ENCODE measurements around the gene CACNA1C.

The CACNA1C gene

DNA sequence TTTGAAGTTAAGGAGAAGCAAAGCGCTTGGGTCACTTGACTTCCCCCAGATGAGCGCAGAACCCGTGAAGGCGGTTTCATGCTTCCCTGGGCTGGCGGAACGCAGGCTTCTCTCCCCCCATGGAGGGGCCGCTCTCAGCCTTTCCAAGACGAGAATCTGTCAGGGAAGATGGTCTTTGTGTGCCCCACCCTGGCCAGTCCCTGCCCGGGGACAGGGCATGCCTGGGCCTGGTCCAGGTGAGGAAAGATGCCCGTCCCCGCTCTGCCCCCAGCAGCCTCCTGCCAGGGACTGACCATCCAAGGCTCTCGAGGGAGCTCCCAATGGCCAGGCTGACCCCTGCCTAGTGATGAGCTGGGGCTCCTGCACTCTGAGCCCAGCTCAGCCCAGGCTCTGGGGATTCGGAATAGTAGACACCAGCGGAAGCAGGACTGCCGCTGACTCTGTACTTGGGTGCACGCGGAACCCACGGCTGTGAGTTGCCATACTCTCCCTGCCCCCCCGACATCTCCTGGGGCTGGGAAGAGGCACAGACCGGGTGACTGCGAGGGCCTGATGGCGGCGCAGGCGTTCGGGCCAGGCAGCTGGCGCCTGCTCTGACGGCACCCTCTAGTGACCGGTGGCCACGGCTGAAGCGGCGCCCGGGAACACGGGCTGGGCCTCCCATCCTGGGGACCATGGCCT lies 599.8 kb downstream of the CACNA1C start:
- DNase-seq (ENCODE audit: low spot score in 2 of 2) (no peak), ATAC-seq (replicated peaks; ENCODE audit: extremely low read depth, poor library complexity, severe bottlenecking) (no peak)
- H3K4me1 Mint-ChIP-seq: no peaks in the 10 kb centered on the region
- H3K4me3 Mint-ChIP-seq: no peak overlapping the region
- no peaks in the 10 kb centered on the region for H3K36me3 Mint-ChIP-seq (ENCODE audit: insufficient read depth)
- H3K9me3 Mint-ChIP-seq: no peaks in the 10 kb centered on the region
- no peak overlapping the region for H3K27ac Mint-ChIP-seq (ENCODE audit: low read depth)
- peaks cover 39% of the 10 kb centered on the region for H3K27me3 Mint-ChIP-seq

GRCh38 chr12:2653461-2653965 lies 600.7 kb downstream of the CACNA1C start:
- ATAC-seq (replicated peaks; ENCODE audit: extremely low read depth, poor library complexity, severe bottlenecking) (no peak), DNase-seq (ENCODE audit: low spot score in 2 of 2) (no peak)
- Mint-ChIP-seq H3K27me3 (peaks cover 31% of the 10 kb centered on the region), H3K4me1 (no peaks in the 10 kb centered on the region), H3K4me3 (no peak overlapping the region), H3K36me3 (ENCODE audit: insufficient read depth) (no peaks in the 10 kb centered on the region), H3K9me3 (no peaks in the 10 kb centered on the region), H3K27ac (ENCODE audit: low read depth) (no peak overlapping the region)

DNA sequence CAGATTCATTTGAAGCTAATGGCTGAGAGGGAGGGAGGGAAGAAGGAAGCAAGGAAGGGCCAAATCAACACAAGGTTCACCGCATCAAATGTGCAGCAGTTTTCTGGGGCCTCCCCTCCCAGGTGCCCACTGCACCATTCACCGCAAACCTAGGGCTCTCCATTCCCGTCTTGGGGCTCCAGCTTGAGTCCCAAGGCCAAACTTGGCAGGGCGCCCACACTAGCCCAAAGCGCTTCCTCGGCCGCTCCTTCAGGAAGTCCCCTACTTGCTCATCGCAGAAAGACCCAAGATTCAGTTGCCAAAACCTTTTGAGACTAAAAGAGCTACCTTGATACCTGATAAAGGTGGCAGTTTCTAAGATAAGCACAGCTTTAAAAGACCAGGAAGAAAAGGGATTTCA lies 601.5 kb downstream of the CACNA1C start:
- no peaks in the 10 kb centered on the region for H3K4me1 Mint-ChIP-seq
- H3K27ac Mint-ChIP-seq (ENCODE audit: low read depth): no peak overlapping the region
- DNase-seq (ENCODE audit: low spot score in 2 of 2) (no peak), ATAC-seq (replicated peaks; ENCODE audit: extremely low read depth, poor library complexity, severe bottlenecking) (no peak)
- H3K27me3 Mint-ChIP-seq: peaks cover 24% of the 10 kb centered on the region
- peaks cover under 1% of the 10 kb centered on the region for H3K36me3 Mint-ChIP-seq (ENCODE audit: insufficient read depth)
- no peak overlapping the region for H3K4me3 Mint-ChIP-seq
- no peaks in the 10 kb centered on the region for H3K9me3 Mint-ChIP-seq

GRCh38 chr12:2654741-2655140 lies 602.0 kb downstream of the CACNA1C start:
- DNase-seq (ENCODE audit: low spot score in 2 of 2) (no peak), ATAC-seq (replicated peaks; ENCODE audit: extremely low read depth, poor library complexity, severe bottlenecking) (no peak)
- Mint-ChIP-seq H3K4me3 (no peak overlapping the region), H3K27me3 (peaks cover 19% of the 10 kb centered on the region), H3K27ac (ENCODE audit: low read depth) (no peak overlapping the region), H3K4me1 (no peaks in the 10 kb centered on the region), H3K9me3 (no peaks in the 10 kb centered on the region), H3K36me3 (ENCODE audit: insufficient read depth) (peaks cover 1% of the 10 kb centered on the region)

DNA sequence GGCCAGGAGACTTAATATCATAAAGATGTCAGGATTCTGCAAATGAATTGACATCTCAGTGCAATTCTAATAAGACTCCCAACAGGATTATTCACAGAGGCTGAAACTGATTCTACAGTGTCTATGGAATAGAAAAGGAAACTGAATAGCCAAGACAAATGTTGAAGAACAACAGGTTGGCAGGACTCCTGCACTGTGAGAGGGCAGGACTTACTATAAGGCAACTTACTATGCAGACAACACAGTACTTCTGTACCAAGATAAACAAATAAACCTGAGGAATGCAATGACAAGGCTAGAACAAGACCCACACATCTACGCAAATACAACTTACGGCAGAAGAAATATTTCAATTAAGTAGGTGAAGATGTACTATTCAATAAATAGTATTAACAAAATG lies 609.7 kb downstream of the CACNA1C start:
- no peaks in the 10 kb centered on the region for H3K27me3 Mint-ChIP-seq
- no peaks in the 10 kb centered on the region for H3K9me3 Mint-ChIP-seq
- no peak for ATAC-seq (replicated peaks; ENCODE audit: extremely low read depth, poor library complexity, severe bottlenecking)
- H3K4me1 Mint-ChIP-seq: no peaks in the 10 kb centered on the region
- no peak overlapping the region for H3K4me3 Mint-ChIP-seq
- DNase-seq (ENCODE audit: low spot score in 2 of 2): no peak
- peaks cover 6% of the 10 kb centered on the region for H3K36me3 Mint-ChIP-seq (ENCODE audit: insufficient read depth)
- H3K27ac Mint-ChIP-seq (ENCODE audit: low read depth): no peak overlapping the region

- no peak for DNase-seq (ENCODE audit: low spot score in 2 of 2)
- H3K27me3 Mint-ChIP-seq: no peaks in the 10 kb centered on the region
Measured at GRCh38 chr12:2664721-2665577, 612.2 kb downstream of the CACNA1C start.

DNA sequence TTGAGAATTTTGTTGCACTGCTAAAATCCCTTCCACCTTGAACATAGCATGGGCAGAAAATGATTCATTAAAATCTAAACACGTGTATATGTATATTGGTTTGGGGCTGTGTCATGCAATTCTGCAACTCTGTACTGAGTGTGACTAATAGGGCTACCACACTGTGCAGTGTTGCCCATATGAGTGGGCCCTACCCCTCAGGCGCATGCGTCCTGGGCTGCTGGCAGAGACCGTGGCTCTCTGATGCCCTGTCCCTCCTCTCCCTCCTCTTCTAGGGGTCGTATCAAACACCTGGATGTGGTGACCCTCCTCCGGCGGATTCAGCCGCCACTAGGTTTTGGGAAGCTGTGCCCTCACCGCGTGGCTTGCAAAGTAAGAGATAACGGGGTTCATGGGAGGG lies 613.6 kb downstream of the CACNA1C start:
- Mint-ChIP-seq H3K27ac (ENCODE audit: low read depth) (no peak overlapping the region), H3K4me1 (no peaks in the 10 kb centered on the region), H3K9me3 (no peaks in the 10 kb centered on the region), H3K36me3 (ENCODE audit: insufficient read depth) (peaks cover 2% of the 10 kb centered on the region), H3K4me3 (no peak overlapping the region), H3K27me3 (no peaks in the 10 kb centered on the region)
- DNase-seq (ENCODE audit: low spot score in 2 of 2): no peak
- ATAC-seq (replicated peaks; ENCODE audit: extremely low read depth, poor library complexity, severe bottlenecking): no peak

More at GRCh38 chr12:2664721-2665577, 612.2 kb downstream of the CACNA1C start:
- H3K4me1 Mint-ChIP-seq: no peaks in the 10 kb centered on the region
- no peak for ATAC-seq (replicated peaks; ENCODE audit: extremely low read depth, poor library complexity, severe bottlenecking)
- H3K36me3 Mint-ChIP-seq (ENCODE audit: insufficient read depth): peaks cover 3% of the 10 kb centered on the region
- H3K4me3 Mint-ChIP-seq: no peak overlapping the region
- no peak overlapping the region for H3K27ac Mint-ChIP-seq (ENCODE audit: low read depth)
- no peaks in the 10 kb centered on the region for H3K9me3 Mint-ChIP-seq

- no peak for ATAC-seq (replicated peaks; ENCODE audit: extremely low read depth, poor library complexity, severe bottlenecking)
- H3K36me3 Mint-ChIP-seq (ENCODE audit: insufficient read depth): peaks cover 2% of the 10 kb centered on the region
- no peak overlapping the region for H3K27ac Mint-ChIP-seq (ENCODE audit: low read depth)
- no peaks in the 10 kb centered on the region for H3K27me3 Mint-ChIP-seq
- H3K4me3 Mint-ChIP-seq: no peak overlapping the region
- H3K4me1 Mint-ChIP-seq: no peaks in the 10 kb centered on the region
- no peak for DNase-seq (ENCODE audit: low spot score in 2 of 2)
- H3K9me3 Mint-ChIP-seq: no peaks in the 10 kb centered on the region
Measured at GRCh38 chr12:2666846-2667245, 614.1 kb downstream of the CACNA1C start.

DNA sequence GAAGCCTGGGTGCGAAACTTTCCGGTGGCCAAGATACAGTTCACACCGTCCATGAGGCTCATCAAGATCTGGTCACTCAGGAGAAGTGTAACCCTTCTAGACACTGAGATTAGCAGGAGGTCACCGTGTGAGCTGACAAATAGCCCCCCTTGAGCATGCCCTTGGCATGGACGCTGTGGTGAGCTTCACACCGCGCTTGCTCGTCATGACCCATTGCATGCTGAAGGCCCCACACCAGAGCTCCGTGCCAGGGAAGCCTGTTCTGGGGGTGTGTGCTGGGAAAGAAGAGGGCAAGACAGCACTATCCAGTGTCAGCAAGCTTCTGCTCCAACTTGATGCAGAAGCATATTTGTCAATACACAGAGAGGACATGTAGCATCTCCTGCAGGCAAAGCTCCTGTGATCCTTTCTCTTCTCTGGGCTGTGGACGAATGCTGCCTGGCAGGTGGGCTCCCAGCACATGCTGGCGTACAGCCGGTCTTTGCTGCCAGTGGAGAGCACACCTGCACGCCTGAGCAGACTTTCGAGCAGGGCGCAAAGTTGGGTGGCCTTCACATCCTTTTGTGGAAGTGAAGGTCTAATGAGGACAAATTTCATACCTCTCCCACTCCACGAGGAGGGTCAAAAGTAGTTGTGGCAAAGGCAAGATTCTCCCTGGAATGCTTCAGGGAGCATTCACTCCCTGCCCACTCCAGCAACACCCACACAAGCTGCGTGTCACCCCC lies 615.1 kb downstream of the CACNA1C start:
- H3K4me3 Mint-ChIP-seq: no peak overlapping the region
- H3K4me1 Mint-ChIP-seq: no peaks in the 10 kb centered on the region
- no peak overlapping the region for H3K27ac Mint-ChIP-seq (ENCODE audit: low read depth)

DNA sequence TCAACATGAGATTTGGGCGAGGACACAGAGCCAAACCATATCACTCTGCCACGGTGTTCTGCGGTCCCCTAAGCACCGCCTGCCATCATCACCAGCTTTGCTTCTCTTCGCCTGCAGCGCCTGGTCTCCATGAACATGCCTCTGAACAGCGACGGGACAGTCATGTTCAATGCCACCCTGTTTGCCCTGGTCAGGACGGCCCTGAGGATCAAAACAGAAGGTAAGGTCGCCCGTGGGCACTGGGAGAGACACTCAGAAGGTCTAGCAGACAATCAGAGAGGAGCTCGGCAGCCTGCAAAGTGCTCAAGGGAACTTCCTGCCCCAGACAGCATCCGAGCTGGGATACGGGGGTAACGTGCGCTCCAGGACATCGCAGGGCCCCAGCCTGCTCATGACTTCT lies 616.0 kb downstream of the CACNA1C start:
- no peaks in the 10 kb centered on the region for H3K4me1 Mint-ChIP-seq
- DNase-seq (ENCODE audit: low spot score in 2 of 2) (no peak), ATAC-seq (replicated peaks; ENCODE audit: extremely low read depth, poor library complexity, severe bottlenecking) (no peak)
- H3K36me3 Mint-ChIP-seq (ENCODE audit: insufficient read depth): no peaks in the 10 kb centered on the region
- H3K9me3 Mint-ChIP-seq: no peaks in the 10 kb centered on the region
- no peak overlapping the region for H3K4me3 Mint-ChIP-seq
- H3K27ac Mint-ChIP-seq (ENCODE audit: low read depth): no peak overlapping the region
- no peaks in the 10 kb centered on the region for H3K27me3 Mint-ChIP-seq

More for the DNA sequence above, 615.1 kb downstream of the CACNA1C start:
- ATAC-seq (replicated peaks; ENCODE audit: extremely low read depth, poor library complexity, severe bottlenecking) (no peak), DNase-seq (ENCODE audit: low spot score in 2 of 2) (no peak)
- Mint-ChIP-seq H3K27me3 (no peaks in the 10 kb centered on the region), H3K36me3 (ENCODE audit: insufficient read depth) (peaks cover 2% of the 10 kb centered on the region), H3K9me3 (no peaks in the 10 kb centered on the region)

DNA sequence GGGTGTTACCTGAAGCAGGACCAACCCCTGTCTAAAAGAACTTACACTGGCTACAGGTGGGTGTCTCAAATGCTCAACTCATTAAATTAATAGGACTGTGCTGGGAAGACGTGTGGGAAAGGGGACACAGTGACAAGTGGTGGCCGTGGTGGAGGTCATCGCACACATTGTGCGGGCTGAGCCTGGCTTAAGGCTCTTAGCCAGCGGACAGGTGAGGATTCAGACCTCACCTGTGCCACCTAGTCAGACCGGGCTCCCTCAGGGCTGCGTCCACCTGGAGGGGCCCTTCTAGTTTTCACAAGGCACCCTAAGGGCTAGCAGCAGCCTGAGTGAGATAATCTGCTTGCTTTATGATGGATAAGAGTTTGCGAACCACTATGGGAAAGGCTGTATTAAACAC lies 616.8 kb downstream of the CACNA1C start:
- Mint-ChIP-seq H3K36me3 (ENCODE audit: insufficient read depth) (no peaks in the 10 kb centered on the region), H3K27ac (ENCODE audit: low read depth) (no peak overlapping the region), H3K4me1 (no peaks in the 10 kb centered on the region), H3K9me3 (no peaks in the 10 kb centered on the region), H3K27me3 (no peaks in the 10 kb centered on the region), H3K4me3 (no peak overlapping the region)
- DNase-seq (ENCODE audit: low spot score in 2 of 2) (no peak), ATAC-seq (replicated peaks; ENCODE audit: extremely low read depth, poor library complexity, severe bottlenecking) (no peak)

- no peaks in the 10 kb centered on the region for H3K9me3 Mint-ChIP-seq
- no peak for ATAC-seq (replicated peaks; ENCODE audit: extremely low read depth, poor library complexity, severe bottlenecking)
- H3K27me3 Mint-ChIP-seq: no peaks in the 10 kb centered on the region
- no peak overlapping the region for H3K4me3 Mint-ChIP-seq
- H3K4me1 Mint-ChIP-seq: no peaks in the 10 kb centered on the region
- H3K27ac Mint-ChIP-seq (ENCODE audit: low read depth): no peak overlapping the region
- no peaks in the 10 kb centered on the region for H3K36me3 Mint-ChIP-seq (ENCODE audit: insufficient read depth)
- DNase-seq (ENCODE audit: low spot score in 2 of 2): no peak
Measured at GRCh38 chr12:2672863-2673262, 620.1 kb downstream of the CACNA1C start.
